Sigmoid colon (tissue), 4 donors: ENCODE data around the gene GLA.

ENCODE experiments used
- CTCF ChIP-seq, 4 experiments: fragments of 450-650 bp in 3 of 4; fragments of 200-600 bp in 1 of 4; IDR thresholded peaks; one replicate each; pipeline ENCODE4 v1.5.1; 2016 to 2019; ENCODE audit warnings: antibody characterized with exemption in 4 of 4, mild to moderate bottlenecking in 3 of 4, moderate library complexity in 2 of 4
- EP300 ChIP-seq, 4 donors: sonication (generic); formaldehyde crosslinking; IDR thresholded peaks; one replicate each; pipeline ENCODE4 v1.6.1; 2017; ENCODE audit warnings: antibody characterized with exemption in 4 of 4
- POLR2A ChIP-seq, 2 donors: fragments of 450-650 bp; IDR thresholded peaks; one replicate each; pipeline ENCODE4 v1.6.1; 2016; ENCODE audit warnings: antibody characterized with exemption in 2 of 2, mild to moderate bottlenecking in 2 of 2, moderate library complexity in 2 of 2
- POLR2AphosphoS5 ChIP-seq, 4 donors: sonication (generic); formaldehyde crosslinking; IDR thresholded peaks; one replicate each; pipeline ENCODE4 v1.6.1; 2017; ENCODE audit warnings: antibody characterized with exemption in 4 of 4

- TF ChIP-seq CTCF (IDR thresholded peaks at IDR 0.05) = no peak
- TF ChIP-seq POLR2A (IDR thresholded peaks at IDR 0.05) = no peak
- TF ChIP-seq POLR2AphosphoS5 (IDR thresholded peaks at IDR 0.05) = no peak
- TF ChIP-seq EP300 (IDR thresholded peaks at IDR 0.05) = no peak
These were observed 43.2 kb upstream of the GLA start for GRCh38 chrX:101450961-101451360.
